Renal cortical epithelial cell (primary cell): ENCODE measurements around the gene SLC17A2. TPM values are rescaled to one million over a fixed set of nuclear protein-coding genes. Genes with fewer than 3 reads are reported as not detected.

Experiments used
- DNase-seq: peaks from one replicate; pipeline ENCODE4 v3.0.0-alpha.2; 2011; ENCODE audit warnings: low read depth
- total RNA-seq: library from RNA; depleted of rRNA; stranded (reverse); fragments of >200 nt; gene quantifications from 2 replicates; pipeline ENCODE4 v1.2.3, GENCODE V29; 2014

Gene SLC17A2
- total RNA-seq, 1 donor from 2014 or later, result 0.30 TPM

DNA sequence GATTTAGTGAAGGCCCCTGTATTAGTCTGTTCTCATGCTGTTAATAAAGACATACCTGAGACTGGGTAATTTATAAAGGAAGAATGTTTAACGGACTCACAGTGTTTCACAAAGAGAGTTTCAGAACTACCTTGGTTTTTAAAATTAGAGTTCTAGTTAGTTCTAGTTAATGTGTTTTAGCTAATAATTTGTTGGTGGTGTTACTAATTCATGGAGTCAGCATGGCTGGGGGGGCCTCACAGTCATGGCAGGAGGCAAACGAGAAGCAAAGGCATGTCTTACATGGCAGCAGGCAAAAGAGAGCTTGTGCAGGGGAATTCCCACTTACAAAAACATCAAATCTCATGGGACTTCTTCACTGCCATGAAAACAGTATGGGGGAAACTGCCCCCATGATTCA lies 44.4 kb downstream of the SLC17A2 start:
- DNase-seq, result peak; percentile 74

DNA sequence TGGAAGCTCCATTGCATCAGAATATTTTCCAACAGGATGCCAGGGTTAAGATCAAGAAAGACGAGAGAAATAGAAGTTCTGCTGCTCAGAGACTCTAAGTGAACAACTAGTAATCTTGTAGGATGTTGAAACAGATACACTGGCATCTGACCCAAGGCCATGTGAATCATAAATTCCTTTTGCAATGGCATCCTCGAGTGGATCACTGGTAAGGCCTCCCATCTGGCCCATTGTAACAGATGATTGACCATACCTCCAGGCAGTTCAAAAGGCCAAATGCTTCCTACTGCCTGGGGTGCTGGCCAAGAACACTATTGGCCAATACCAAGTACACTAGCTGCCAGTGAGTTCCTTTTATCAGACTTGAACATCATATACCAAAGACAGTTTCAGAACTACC lies 46.5 kb downstream of the SLC17A2 start:
- DNase-seq, result peak; percentile 99

DNA sequence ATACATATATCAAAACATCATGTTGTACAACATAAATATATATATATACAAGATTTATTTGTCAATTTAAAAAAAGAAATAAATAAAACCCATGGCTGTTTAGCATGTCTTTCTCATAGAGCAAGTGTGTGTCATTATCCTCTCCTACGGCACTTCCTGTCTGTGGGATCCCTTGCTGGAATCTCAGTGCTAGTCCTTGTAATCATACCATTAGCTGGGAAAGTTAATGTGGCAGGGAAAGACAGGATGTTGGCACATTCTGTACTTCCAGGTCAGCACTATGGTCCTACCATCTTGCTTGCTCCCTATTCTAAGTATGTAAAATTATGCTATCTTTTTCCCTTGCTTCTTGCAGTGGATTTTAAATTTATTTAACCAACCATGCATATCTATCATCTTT lies 47.0 kb downstream of the SLC17A2 start:
- DNase-seq, result peak; percentile 88

DNA sequence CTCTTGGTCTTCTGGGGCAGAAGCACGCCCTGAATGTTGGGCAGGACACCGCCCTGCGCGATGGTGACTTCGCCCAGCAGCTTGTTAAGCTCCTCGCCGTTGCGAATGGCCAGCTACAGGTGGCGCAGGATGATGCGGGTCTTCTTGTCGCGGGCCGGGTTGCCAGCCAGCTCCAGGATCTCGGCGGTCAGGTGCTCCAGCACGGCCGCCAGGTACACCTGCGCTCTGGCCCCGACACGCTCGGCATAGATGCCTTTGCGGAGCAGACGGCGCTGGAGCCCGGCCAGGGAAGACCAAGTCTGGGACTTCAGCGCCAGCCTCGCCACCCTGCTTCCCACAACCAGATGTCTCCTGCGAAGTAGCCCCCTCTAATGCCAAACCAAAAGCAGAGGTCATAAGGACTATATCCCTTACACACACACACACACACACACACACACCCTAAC lies 48.4 kb downstream of the SLC17A2 start:
- DNase-seq, result no peak

DNA sequence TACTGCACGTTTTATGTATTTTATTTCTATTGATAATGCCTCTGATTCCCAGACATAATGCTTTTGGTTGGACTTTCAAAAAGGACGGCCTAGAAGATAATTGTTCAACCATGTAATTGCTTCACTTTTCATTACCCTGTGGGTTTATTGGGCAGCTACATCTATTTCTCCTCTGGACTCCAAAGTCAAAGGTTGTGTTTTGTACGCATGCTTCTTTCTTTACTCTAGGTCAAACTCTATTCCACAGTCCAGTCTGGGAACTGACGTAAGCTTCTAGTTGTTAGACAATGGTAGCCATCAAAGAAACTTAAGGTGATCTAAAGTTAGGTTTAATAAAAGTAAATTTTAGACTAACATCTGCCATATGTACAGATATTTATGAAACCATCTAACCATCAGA lies 49.9 kb downstream of the SLC17A2 start:
- peak; percentile 45 for DNase-seq

DNA sequence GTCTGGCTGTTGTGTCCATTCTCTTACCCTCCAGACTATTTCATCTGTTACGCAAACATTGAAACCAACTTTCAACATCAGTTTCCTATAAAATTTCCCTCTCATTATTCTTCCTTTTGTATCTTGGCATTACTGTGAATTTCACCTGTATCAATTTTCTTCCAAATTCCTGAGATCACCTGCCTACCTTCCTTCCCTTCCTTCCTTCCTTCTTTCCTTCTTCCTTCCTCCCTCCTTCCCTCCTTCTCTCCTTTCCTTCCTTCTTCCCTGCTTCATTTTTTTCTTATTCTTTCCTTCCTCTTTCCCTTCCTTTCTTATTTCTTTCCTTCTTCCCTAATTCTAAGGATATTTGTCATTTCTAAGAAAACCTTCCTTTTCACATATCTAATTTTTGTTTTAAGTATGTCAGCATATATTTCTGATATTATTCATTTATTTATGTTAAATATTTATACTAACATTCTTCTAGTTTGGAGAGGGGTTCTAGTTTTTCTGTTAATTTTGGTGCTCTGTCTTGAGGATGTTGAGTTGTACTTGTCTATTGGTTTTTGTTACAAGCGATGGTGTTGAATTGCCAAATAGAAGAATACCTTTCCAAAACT lies 51.7 kb downstream of the SLC17A2 start:
- no peak for DNase-seq

DNA sequence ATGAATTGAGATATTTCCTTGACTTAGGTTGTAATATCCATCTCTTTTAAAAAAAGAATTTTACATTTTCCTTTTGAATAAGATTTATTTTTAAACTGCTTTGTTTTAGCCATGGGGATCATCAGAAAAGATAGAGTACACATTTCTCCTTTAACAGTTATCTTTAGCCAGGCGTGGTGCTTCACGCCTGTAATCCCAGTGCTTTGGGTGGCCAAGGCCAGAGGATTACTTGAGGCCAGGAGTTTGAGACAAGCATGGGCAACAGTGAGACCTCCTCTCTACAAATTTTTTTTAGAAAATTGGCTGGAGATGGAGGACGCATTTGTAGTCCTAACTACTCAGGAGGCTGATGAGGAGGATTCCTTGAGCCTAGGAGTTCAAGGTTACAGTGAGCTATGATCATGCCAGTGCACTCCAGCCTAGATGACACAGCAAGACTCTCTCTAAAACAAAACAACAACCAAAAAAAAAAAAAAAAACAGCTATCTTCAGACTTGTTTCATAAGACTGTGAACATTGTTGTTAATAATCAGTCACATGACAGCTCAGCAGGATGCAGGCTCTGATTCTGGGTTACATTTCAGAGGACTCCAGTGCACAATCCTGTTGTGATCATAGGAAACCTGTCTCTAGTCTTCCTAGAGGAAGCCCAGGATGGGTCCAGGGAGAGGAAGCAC lies 54.4 kb downstream of the SLC17A2 start:
- DNase-seq, result peak; percentile 70

DNA sequence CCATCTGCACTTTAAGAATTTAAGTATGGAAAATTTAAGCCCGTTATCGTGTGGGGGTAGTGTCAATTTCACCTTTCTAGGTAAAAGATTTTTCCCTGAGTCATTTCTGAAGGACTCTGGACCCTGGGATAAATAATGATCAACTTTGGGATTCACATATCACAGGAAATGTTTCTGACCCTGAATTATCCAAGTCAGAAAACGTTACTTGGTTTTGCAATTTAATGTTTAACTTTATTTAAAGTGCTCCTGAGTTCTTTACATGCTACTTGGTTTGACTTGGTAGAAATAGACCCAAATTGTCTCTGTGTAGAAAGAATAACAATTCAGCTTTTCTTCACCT lies 55.0 kb downstream of the SLC17A2 start:
- peak; percentile 79 for DNase-seq

DNA sequence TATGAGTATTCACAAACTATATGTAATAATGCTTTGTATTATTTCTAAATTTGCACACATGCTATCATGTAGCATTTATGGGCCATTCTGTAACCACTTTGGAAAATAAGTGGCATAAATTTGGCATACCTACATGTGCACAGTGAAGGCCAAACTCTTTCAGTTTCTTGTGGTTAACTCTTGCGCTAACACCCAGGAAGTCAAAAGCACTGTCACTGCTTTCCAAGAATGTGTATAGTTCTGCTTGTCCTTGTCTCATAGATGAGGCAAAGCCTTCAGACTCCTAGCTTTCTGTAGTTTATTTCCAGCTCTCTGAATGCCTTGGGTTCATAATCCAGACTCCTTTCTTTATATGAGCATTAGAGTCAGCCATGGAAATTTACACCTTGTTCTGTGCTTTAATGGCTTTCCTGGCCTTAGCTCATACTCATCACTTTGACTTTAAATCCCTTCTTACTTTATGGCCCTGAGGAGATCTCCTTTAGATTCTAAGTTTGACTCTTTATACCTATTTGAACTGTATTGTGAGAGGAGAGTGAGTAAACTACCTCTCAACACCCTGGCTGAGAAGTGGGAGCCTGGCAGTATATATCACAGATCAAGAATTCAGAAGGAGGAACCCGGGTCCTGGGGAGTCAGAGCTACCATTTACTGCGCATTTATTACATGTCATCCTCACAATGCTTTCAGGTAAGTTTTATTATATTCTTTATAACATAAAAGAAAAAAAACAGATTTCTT lies 55.5 kb downstream of the SLC17A2 start:
- peak; percentile 77 for DNase-seq

DNA sequence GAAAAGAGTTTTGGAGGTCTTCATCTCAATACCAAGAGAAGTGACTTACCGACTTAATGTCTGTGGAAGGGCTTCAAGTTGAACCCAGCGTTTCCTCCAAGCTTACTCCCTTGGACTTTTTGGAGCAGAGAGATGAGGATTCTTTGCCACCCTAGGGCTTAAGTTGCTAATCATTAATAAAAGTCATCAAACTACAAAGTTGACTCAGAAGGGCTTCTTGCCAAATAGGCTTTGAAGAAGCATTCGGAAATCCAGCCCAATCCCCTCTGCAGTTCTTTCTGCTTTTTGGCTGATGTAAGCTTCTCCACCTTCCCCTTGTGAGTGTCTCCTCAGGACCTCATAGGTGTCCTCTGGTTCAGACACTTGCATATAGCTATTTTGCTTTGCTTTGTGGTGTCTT lies 56.4 kb downstream of the SLC17A2 start, which contains the start of gene SLC17A3:
SLC17A3 (minus strand) TSS at position 126 of the 400 bp plus-strand sequence. CDS start 5,856 bp downstream, outside the sequence.
- DNase-seq, result peak; percentile 92

DNA sequence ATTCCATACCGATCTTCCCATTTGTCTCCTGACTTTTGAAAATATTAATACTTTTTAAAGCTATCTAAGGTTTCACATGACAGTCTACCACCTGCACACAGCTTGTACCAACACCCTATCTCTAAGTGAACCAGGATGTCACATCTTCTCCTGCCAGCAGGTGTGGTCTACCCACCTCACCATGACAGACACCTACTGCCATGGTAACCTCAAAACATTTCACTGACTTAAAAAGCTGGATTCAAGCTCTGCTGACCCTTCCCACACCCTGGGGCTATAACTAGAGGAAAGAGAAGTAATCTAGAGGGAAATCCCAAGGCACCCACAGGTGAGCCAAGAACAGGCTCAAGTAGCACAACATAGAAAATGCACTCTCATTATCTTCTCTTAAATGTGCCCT lies 57.7 kb downstream of the SLC17A2 start:
- DNase-seq, result peak; percentile 64

DNA sequence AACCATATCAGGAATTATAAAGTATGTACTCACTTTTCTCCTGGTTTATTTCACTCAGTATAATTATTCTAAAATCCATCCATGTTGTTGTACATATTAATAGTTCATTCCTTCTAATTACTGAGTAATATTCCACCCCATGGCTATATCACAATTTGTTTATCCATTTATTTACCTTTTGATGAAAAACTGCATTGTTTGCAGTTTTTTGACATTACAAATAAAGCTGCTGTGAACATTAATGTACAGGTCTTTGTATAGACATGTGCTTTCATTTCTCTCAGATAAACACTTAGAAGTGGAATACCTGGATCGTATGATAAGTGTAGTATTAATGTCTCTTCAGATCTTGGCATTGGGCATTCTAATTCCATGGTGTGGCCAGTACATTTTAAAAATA lies 60.7 kb downstream of the SLC17A2 start:
- DNase-seq, result no peak

DNA sequence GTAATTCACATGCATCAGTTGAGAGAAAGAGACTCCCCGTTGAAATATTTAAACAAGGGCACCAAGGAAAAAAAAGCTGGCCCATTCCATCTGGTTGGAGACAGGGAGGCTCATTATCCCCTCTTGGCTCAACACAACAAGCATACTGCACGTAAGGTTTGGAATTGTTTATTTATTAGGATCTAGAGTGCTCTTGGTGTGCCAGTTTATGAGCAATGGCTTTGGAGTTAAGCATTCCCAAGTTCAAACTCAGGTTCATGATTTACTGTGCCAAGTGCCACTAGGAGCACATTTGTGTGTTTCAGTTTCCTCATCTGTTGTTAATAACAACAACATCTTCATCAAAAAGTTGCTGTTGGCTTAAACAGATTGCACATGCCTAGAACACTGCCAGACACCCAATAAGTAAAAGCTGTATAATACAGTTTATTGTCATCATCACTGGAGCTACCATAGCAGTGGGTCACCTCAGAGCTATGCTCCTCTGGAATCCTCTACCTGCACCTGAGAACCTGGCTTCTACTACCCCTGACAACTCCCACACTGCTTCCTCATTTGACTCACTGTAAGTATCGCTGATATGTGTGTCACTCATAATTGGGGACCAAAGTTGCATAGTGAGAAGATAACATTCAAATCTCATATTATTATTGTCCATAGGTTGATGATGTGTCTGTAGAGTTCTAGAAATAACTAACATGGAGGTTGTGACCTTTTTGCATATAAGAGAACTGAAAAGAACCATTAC lies 61.9 kb downstream of the SLC17A2 start:
- DNase-seq, result no peak

DNA sequence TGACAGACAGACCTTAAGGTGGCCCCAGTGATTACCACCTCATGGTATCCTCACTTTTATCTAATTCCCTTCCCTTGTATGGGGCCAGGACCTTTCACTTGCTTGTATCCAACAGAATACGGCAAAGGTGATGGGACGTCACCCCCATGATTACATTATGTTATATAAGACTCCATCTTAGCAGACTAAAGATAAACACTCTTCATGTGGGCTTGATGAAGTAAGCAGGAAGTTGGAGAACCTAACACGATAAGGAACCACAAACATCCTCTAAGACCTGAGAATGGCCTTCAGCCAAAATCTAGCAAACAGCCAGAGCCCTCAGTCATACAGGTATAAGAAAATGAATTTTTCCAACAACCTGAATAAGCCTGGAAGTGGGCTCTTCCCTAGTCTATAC lies 64.5 kb downstream of the SLC17A2 start:
- no peak for DNase-seq

DNA sequence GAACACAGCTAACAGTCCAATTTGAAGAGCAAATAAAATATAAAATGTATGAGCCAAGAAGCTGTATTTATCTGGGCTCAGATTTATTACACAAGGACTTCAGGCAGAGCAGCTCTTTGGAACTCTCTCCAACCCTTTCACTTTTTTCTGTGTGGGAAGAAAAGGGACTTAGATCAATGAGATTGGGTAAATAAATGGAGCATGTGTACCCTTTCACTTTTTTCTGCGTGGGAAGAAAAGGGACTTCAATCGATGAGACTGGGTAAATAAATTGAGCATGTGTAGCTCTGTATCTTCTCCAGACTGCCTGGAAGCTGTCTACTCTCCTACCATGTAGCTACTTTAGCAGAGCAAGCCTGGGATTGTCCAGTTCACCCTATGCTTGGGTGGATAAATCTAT lies 67.1 kb downstream of the SLC17A2 start:
- no peak for DNase-seq

Other genes starting within 250 kb of the SLC17A2 start
- gene SLC17A4, start 175.9 kb downstream of the SLC17A2 start, total RNA-seq, result 4.8 TPM in 1 of 2 replicates, not detected in the other
- 7.6 and 18.4 TPM in 2 replicates for gene SLC17A1, start 98.6 kb downstream of the SLC17A2 start, total RNA-seq
- 5.6 and 30.0 TPM in 2 replicates for gene SLC17A3, start 56.4 kb downstream of the SLC17A2 start, total RNA-seq
- 10.4 and 28.5 TPM in 2 replicates for gene TRIM38, start 32.1 kb upstream of the SLC17A2 start, total RNA-seq
- gene HFE, start 156.7 kb upstream of the SLC17A2 start, total RNA-seq, result 7.6 and 14.7 TPM in 2 replicates